ENCODE measurements around the gene GALNT18.

GALNT18 gene

GRCh38 chr11:11540157-11540556, 81.6 kb downstream of the GALNT18 start:
- no peaks in the 10 kb centered on the region for H3K9me3 ChIP-seq (ENCODE audit: low read length)

GRCh38 chr11:11538277-11538960, 83.4 kb downstream of the GALNT18 start:
- Histone ChIP-seq H3K9me3 (ENCODE audit: low read length) (no peaks in the 10 kb centered on the region), H2AFZ (ENCODE audit: low read depth, low read length) (no peak overlapping the region), H3K27me3 (ENCODE audit: insufficient read depth, low read length) (no peaks in the 10 kb centered on the region), H3K36me3 (ENCODE audit: insufficient read depth, low read length) (no peaks in the 10 kb centered on the region), H3K4me3 (ENCODE audit: low read length) (no peak overlapping the region), H3K4me1 (ENCODE audit: insufficient read depth, low read length) (no peaks in the 10 kb centered on the region)

More at GRCh38 chr11:11540157-11540556, 81.6 kb downstream of the GALNT18 start:
- Histone ChIP-seq H3K36me3 (ENCODE audit: insufficient read depth, low read length) (no peaks in the 10 kb centered on the region), H2AFZ (ENCODE audit: low read depth, low read length) (no peak overlapping the region), H3K4me1 (ENCODE audit: insufficient read depth, low read length) (no peaks in the 10 kb centered on the region), H3K27me3 (ENCODE audit: insufficient read depth, low read length) (no peaks in the 10 kb centered on the region), H3K4me3 (ENCODE audit: low read length) (no peak overlapping the region)

GRCh38 chr11:11537871-11538270, 83.9 kb downstream of the GALNT18 start:
- no peak overlapping the region for H2AFZ ChIP-seq (ENCODE audit: low read depth, low read length)
- H3K36me3 ChIP-seq (ENCODE audit: insufficient read depth, low read length): no peaks in the 10 kb centered on the region
- no peaks in the 10 kb centered on the region for H3K9me3 ChIP-seq (ENCODE audit: low read length)
- no peak overlapping the region for H3K4me3 ChIP-seq (ENCODE audit: low read length)
- H3K4me1 ChIP-seq (ENCODE audit: insufficient read depth, low read length): no peaks in the 10 kb centered on the region
- no peaks in the 10 kb centered on the region for H3K27me3 ChIP-seq (ENCODE audit: insufficient read depth, low read length)

- Histone ChIP-seq H3K36me3 (ENCODE audit: insufficient read depth, low read length) (no peaks in the 10 kb centered on the region), H2AFZ (ENCODE audit: low read depth, low read length) (no peak overlapping the region), H3K27me3 (ENCODE audit: insufficient read depth, low read length) (no peaks in the 10 kb centered on the region), H3K4me1 (ENCODE audit: insufficient read depth, low read length) (no peaks in the 10 kb centered on the region), H3K4me3 (ENCODE audit: low read length) (no peak overlapping the region), H3K9me3 (ENCODE audit: low read length) (no peaks in the 10 kb centered on the region)
Measured at GRCh38 chr11:11537372-11537771, 84.4 kb downstream of the GALNT18 start.

- no peaks in the 10 kb centered on the region for H3K4me1 ChIP-seq (ENCODE audit: insufficient read depth, low read length)
Measured at GRCh38 chr11:11536650-11537049, 85.2 kb downstream of the GALNT18 start.

GRCh38 chr11:11535611-11536010, 86.2 kb downstream of the GALNT18 start:
- no peaks in the 10 kb centered on the region for H3K27me3 ChIP-seq (ENCODE audit: insufficient read depth, low read length)
- no peak overlapping the region for H2AFZ ChIP-seq (ENCODE audit: low read depth, low read length)
- no peaks in the 10 kb centered on the region for H3K4me1 ChIP-seq (ENCODE audit: insufficient read depth, low read length)
- no peak overlapping the region for H3K4me3 ChIP-seq (ENCODE audit: low read length)
- no peaks in the 10 kb centered on the region for H3K36me3 ChIP-seq (ENCODE audit: insufficient read depth, low read length)
- H3K9me3 ChIP-seq (ENCODE audit: low read length): no peaks in the 10 kb centered on the region

More at GRCh38 chr11:11536650-11537049, 85.2 kb downstream of the GALNT18 start:
- Histone ChIP-seq H3K36me3 (ENCODE audit: insufficient read depth, low read length) (no peaks in the 10 kb centered on the region), H3K4me3 (ENCODE audit: low read length) (no peak overlapping the region), H2AFZ (ENCODE audit: low read depth, low read length) (no peak overlapping the region), H3K9me3 (ENCODE audit: low read length) (no peaks in the 10 kb centered on the region), H3K27me3 (ENCODE audit: insufficient read depth, low read length) (no peaks in the 10 kb centered on the region)

- H2AFZ ChIP-seq (ENCODE audit: low read depth, low read length): no peak overlapping the region
- H3K4me1 ChIP-seq (ENCODE audit: insufficient read depth, low read length): no peaks in the 10 kb centered on the region
- no peak overlapping the region for H3K4me3 ChIP-seq (ENCODE audit: low read length)
- H3K9me3 ChIP-seq (ENCODE audit: low read length): no peaks in the 10 kb centered on the region
- H3K36me3 ChIP-seq (ENCODE audit: insufficient read depth, low read length): no peaks in the 10 kb centered on the region
- no peaks in the 10 kb centered on the region for H3K27me3 ChIP-seq (ENCODE audit: insufficient read depth, low read length)
Measured at GRCh38 chr11:11534981-11535380, 86.8 kb downstream of the GALNT18 start.

- Histone ChIP-seq H3K36me3 (ENCODE audit: insufficient read depth, low read length) (no peaks in the 10 kb centered on the region), H3K4me1 (ENCODE audit: insufficient read depth, low read length) (no peaks in the 10 kb centered on the region)
Measured at GRCh38 chr11:11533751-11534150, 88.1 kb downstream of the GALNT18 start.

GRCh38 chr11:11533057-11533456, 88.7 kb downstream of the GALNT18 start:
- H3K9me3 ChIP-seq (ENCODE audit: low read length): no peaks in the 10 kb centered on the region
- no peaks in the 10 kb centered on the region for H3K4me1 ChIP-seq (ENCODE audit: insufficient read depth, low read length)
- no peaks in the 10 kb centered on the region for H3K27me3 ChIP-seq (ENCODE audit: insufficient read depth, low read length)
- no peak overlapping the region for H3K4me3 ChIP-seq (ENCODE audit: low read length)
- H2AFZ ChIP-seq (ENCODE audit: low read depth, low read length): no peak overlapping the region
- H3K36me3 ChIP-seq (ENCODE audit: insufficient read depth, low read length): no peaks in the 10 kb centered on the region

More at GRCh38 chr11:11533751-11534150, 88.1 kb downstream of the GALNT18 start:
- Histone ChIP-seq H3K9me3 (ENCODE audit: low read length) (no peaks in the 10 kb centered on the region), H3K4me3 (ENCODE audit: low read length) (no peak overlapping the region), H3K27me3 (ENCODE audit: insufficient read depth, low read length) (no peaks in the 10 kb centered on the region), H2AFZ (ENCODE audit: low read depth, low read length) (no peak overlapping the region)

GRCh38 chr11:11532574-11532973, 89.2 kb downstream of the GALNT18 start:
- H3K9me3 ChIP-seq (ENCODE audit: low read length): no peaks in the 10 kb centered on the region

GRCh38 chr11:11531131-11531908, 90.5 kb downstream of the GALNT18 start:
- Histone ChIP-seq H3K27me3 (ENCODE audit: insufficient read depth, low read length) (no peaks in the 10 kb centered on the region), H3K36me3 (ENCODE audit: insufficient read depth, low read length) (no peaks in the 10 kb centered on the region), H3K9me3 (ENCODE audit: low read length) (no peaks in the 10 kb centered on the region), H3K4me1 (ENCODE audit: insufficient read depth, low read length) (no peaks in the 10 kb centered on the region), H3K4me3 (ENCODE audit: low read length) (no peak overlapping the region), H2AFZ (ENCODE audit: low read depth, low read length) (no peak overlapping the region)

More at GRCh38 chr11:11532574-11532973, 89.2 kb downstream of the GALNT18 start:
- Histone ChIP-seq H2AFZ (ENCODE audit: low read depth, low read length) (no peak overlapping the region), H3K36me3 (ENCODE audit: insufficient read depth, low read length) (no peaks in the 10 kb centered on the region), H3K4me1 (ENCODE audit: insufficient read depth, low read length) (no peaks in the 10 kb centered on the region), H3K4me3 (ENCODE audit: low read length) (no peak overlapping the region), H3K27me3 (ENCODE audit: insufficient read depth, low read length) (no peaks in the 10 kb centered on the region)

GRCh38 chr11:11528986-11529385, 92.8 kb downstream of the GALNT18 start:
- no peaks in the 10 kb centered on the region for H3K36me3 ChIP-seq (ENCODE audit: insufficient read depth, low read length)
- no peak overlapping the region for H3K4me3 ChIP-seq (ENCODE audit: low read length)
- no peaks in the 10 kb centered on the region for H3K9me3 ChIP-seq (ENCODE audit: low read length)
- no peaks in the 10 kb centered on the region for H3K4me1 ChIP-seq (ENCODE audit: insufficient read depth, low read length)
- H2AFZ ChIP-seq (ENCODE audit: low read depth, low read length): no peak overlapping the region
- no peaks in the 10 kb centered on the region for H3K27me3 ChIP-seq (ENCODE audit: insufficient read depth, low read length)

GRCh38 chr11:11525283-11525682, 96.5 kb downstream of the GALNT18 start:
- Histone ChIP-seq H3K27me3 (ENCODE audit: insufficient read depth, low read length) (no peaks in the 10 kb centered on the region), H3K4me1 (ENCODE audit: insufficient read depth, low read length) (no peaks in the 10 kb centered on the region), H3K36me3 (ENCODE audit: insufficient read depth, low read length) (no peaks in the 10 kb centered on the region), H3K9me3 (ENCODE audit: low read length) (no peaks in the 10 kb centered on the region), H3K4me3 (ENCODE audit: low read length) (no peak overlapping the region), H2AFZ (ENCODE audit: low read depth, low read length) (no peak overlapping the region)

Data from neuron (in vitro differentiated cells).